Memory B cell (primary cell): ENCODE measurements around the gene CHAF1A.

Experiments used
- ATAC-seq: fragments of 150-1000 bp; cut with Tn5 transposase; 2 replicates; pipeline ENCODE4 v1.10.0; 2021; ENCODE audit warnings: low read depth, mild to moderate bottlenecking, moderate library complexity
- DNase-seq, 2 donors: peaks; one replicate each; pipeline ENCODE4 v3.0.0; 2022; ENCODE audit warnings: low spot score in 2 of 2
- H3K27ac Mint-ChIP-seq: one replicate; pipeline ENCODE4 v1.8.0; 2022; ENCODE audit warnings: mild to moderate bottlenecking, moderate library complexity, mixed read lengths
- H3K27me3 Mint-ChIP-seq: one replicate; pipeline ENCODE4 v1.8.0; 2022; ENCODE audit warnings: mixed read lengths
- H3K36me3 Mint-ChIP-seq: one replicate; pipeline ENCODE4 v1.8.0; 2022; ENCODE audit warnings: mild to moderate bottlenecking, mixed read lengths
- H3K4me1 Mint-ChIP-seq: one replicate; pipeline ENCODE4 v1.8.0; 2022; ENCODE audit warnings: mixed read lengths
- H3K4me3 Mint-ChIP-seq: one replicate; pipeline ENCODE4 v1.8.0; 2022; ENCODE audit warnings: mild to moderate bottlenecking, moderate library complexity, mixed read lengths
- H3K9me3 Mint-ChIP-seq: one replicate; pipeline ENCODE4 v1.8.0; 2022; ENCODE audit warnings: mixed read lengths

Gene CHAF1A

DNA sequence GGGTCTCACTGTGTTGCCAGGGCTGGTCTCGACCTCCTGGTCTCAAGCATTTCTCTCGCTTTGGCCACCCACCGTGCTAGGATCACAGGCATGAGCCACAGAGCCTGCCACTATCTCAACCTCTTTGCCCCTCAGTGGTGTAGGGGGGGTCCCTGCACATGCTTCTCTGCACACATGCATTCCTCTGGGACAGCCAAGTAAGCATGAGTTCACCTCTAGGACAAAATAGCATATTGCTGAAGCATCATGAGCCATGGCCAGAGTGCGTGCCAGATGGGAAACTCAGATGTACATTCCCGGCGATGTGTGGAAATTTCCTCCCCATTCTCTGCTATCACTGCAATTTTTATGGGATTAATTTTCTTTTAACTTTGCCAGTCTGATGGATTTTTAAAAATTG, 23.1 kb downstream of the CHAF1A start:
- H3K27me3 Mint-ChIP-seq, result no peaks in the 10 kb centered on the region
- H3K27ac Mint-ChIP-seq, result no peak overlapping the region
- H3K36me3 Mint-ChIP-seq, result peaks cover 6% of the 10 kb centered on the region

DNA sequence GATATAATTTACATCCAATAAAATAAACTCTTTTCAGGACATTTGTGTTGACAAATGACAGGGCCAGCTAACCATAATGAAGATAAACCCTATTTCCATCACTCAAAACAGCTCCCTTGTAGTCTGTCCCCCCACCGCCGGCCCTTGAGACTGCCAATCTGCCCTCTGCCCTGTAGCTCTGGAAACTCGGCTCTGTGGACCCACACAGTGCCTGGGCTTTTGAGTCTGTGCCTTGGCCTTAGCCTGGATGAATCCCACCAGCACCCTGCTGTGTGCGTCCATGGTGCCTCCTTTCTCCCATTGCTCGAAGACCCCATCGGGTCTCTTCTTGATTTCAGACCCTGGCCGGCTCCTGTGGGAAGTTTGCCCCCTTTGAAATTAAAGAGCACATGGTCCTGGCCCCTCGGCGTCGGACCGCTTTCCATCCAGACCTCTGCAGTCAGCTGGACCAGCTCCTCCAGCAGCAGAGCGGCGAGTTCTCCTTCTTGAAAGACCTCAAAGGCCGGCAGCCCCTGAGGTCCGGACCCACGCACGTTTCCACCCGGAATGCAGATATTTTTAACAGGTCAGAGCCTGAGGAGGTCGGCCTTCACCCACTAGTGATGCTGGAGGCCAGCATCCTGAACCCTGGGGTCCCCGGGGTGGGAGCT, 26.0 kb downstream of the CHAF1A start:
- Mint-ChIP-seq H3K4me1 (peaks cover 24% of the 10 kb centered on the region), H3K9me3 (no peaks in the 10 kb centered on the region), H3K36me3 (peaks cover 2% of the 10 kb centered on the region), H3K27ac (peak overlapping the region; percentile 95), H3K27me3 (no peaks in the 10 kb centered on the region), H3K4me3 (no peak overlapping the region)
- ATAC-seq, result no peak
- no peak for DNase-seq

More for the DNA sequence above, 23.1 kb downstream of the CHAF1A start:
- no peak overlapping the region for H3K4me3 Mint-ChIP-seq
- no peaks in the 10 kb centered on the region for H3K9me3 Mint-ChIP-seq
- no peak for DNase-seq
- peaks cover 10% of the 10 kb centered on the region for H3K4me1 Mint-ChIP-seq
- ATAC-seq, result no peak

DNA sequence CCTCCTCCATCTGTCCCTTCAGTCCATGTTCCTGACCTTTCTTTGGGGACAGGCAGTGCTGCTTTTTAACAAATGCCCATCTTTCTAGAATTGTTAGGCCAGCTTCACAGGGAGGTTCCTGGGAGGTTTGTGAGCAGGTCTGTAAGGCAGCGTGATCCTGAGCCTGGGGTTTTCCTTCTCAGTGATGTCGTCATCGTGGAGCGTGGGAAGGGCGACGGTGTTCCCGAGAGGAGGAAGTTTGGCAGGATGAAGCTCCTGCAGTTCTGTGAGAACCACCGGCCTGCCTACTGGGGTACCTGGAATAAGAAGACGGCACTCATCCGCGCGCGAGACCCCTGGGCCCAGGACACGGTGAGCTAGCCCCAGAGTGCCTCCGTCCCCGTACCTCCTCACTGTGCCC, 26.8 kb downstream of the CHAF1A start:
- ATAC-seq (no peak), DNase-seq (no peak)
- no peaks in the 10 kb centered on the region for H3K27me3 Mint-ChIP-seq
- no peaks in the 10 kb centered on the region for H3K9me3 Mint-ChIP-seq
- H3K4me1 Mint-ChIP-seq, result peaks cover 24% of the 10 kb centered on the region
- peaks cover 2% of the 10 kb centered on the region for H3K36me3 Mint-ChIP-seq
- no peak overlapping the region for H3K4me3 Mint-ChIP-seq
- peak overlapping the region; percentile 95 for H3K27ac Mint-ChIP-seq

DNA sequence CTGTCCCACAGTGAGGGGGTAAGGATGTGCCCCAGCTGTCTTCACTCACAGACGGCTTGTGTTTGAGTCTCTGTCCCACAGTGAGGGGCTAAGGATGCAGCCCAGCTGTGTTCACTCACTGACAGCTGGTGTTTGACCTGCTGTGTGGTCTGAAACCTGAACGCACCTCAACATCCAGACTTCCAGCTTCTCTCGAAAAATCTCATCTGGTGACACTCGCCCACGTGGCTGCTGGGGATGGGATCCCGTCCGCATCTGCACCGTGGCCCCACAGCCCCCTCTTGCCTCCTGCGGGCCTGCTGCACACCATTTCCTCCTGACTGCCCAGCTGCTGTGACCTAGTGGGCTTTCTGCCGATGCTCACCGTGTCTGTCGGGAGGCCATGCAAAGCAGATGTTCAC, 27.3 kb downstream of the CHAF1A start:
- DNase-seq (no peak), ATAC-seq (no peak)
- Mint-ChIP-seq H3K36me3 (peaks cover 5% of the 10 kb centered on the region), H3K4me1 (peaks cover 29% of the 10 kb centered on the region), H3K4me3 (no peak overlapping the region), H3K27me3 (no peaks in the 10 kb centered on the region), H3K9me3 (no peaks in the 10 kb centered on the region), H3K27ac (peak overlapping the region; percentile 95)

DNA sequence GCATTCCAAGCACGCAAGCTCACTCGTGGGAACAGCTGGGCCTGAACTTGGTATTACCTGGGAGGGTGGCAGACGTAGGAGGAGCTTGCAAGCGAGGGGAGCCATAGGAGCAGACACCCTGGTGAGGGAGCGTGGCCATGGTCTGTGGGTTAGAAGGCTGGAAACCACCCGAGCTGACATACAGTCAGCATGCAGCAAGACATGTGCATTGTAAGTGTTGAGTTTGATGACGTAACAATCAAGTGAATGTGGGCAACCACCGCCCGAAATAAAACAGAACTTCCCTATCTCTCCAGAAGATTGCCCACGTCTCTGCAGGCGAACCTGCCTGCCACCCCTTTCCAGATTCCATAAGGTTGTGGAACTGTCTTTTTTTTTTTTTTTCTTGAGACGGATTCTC, 28.3 kb downstream of the CHAF1A start:
- H3K4me1 Mint-ChIP-seq, result peaks cover 29% of the 10 kb centered on the region
- ATAC-seq, result peak; percentile 86
- no peaks in the 10 kb centered on the region for H3K9me3 Mint-ChIP-seq
- H3K4me3 Mint-ChIP-seq, result peak overlapping the region; percentile 87
- DNase-seq, result peak; percentile 46 to 61
- H3K36me3 Mint-ChIP-seq, result peaks cover 6% of the 10 kb centered on the region
- H3K27ac Mint-ChIP-seq, result peak overlapping the region; percentile 95
- H3K27me3 Mint-ChIP-seq, result no peaks in the 10 kb centered on the region

DNA sequence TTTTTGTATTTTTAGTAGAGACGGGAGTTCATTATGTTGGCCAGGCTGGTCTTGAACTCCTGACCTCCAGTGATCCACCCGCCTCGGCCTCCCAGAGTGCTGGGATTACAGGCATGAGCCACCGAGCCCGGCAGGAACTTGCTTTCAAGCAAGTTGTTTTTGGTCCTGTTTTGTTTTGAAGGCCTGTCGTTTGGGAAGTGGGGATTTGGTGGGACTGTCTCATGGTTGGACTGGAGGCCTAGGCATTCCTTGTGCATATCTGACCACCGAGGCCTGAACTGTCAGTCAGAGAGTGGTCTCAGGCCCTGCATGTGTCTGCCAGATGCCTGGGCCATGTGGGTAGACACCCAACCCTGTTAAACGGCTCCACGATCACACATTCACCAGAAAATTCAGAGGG, 28.9 kb downstream of the CHAF1A start:
- H3K9me3 Mint-ChIP-seq, result no peaks in the 10 kb centered on the region
- H3K36me3 Mint-ChIP-seq, result peaks cover 6% of the 10 kb centered on the region
- peak overlapping the region; percentile 87 for H3K4me3 Mint-ChIP-seq
- DNase-seq, result no peak
- H3K27ac Mint-ChIP-seq, result peak overlapping the region; percentile 95
- H3K27me3 Mint-ChIP-seq, result no peaks in the 10 kb centered on the region
- H3K4me1 Mint-ChIP-seq, result peaks cover 29% of the 10 kb centered on the region
- ATAC-seq, result peak; percentile 3

DNA sequence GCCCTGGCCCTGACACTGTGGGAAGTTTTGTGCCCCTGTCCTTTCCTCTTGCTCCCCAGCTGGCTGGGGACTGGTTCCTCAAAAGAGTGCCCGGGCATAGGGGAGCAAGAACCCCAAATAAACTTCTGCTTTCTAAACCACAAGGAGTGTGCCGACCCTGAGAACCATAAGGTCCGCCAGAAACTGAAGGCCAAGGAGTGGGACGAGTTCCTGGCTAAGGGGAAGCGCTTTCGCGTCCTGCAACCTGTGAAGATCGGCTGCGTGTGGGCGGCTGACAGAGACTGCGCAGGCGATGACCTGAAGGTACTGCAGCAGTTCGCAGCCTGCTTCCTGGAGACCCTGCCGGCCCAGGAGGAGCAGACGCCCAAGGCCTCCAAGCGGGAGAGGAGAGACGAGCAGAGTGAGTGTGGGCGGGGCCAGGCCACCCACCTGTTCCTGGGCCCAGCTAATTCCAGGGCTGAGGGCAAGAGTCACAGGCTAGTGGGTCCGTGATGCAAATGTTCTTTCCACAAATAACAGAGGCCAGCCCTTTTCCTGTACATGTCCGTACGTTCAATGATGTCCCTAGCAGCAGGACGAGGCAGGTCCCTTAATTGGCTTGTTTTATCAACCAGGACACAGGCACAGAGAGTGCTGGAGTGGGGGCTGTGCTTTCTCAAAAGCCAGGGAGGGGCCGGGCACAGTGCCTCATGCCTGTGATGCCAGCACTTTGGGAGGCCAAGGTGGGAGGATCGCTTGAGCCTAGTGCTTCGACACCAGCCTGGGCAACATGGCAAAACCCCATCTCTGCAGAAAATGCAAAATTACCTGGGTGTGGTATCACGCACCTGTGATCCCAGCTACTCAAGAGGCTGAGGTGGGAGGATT, 29.6 kb downstream of the CHAF1A start:
- H3K4me3 Mint-ChIP-seq, result peak overlapping the region; percentile 87
- H3K36me3 Mint-ChIP-seq, result peaks cover 6% of the 10 kb centered on the region
- peaks cover 29% of the 10 kb centered on the region for H3K4me1 Mint-ChIP-seq
- no peaks in the 10 kb centered on the region for H3K27me3 Mint-ChIP-seq
- H3K27ac Mint-ChIP-seq, result peak overlapping the region; percentile 95
- ATAC-seq (peak; percentile 74), DNase-seq (peak; percentile 52)
- no peaks in the 10 kb centered on the region for H3K9me3 Mint-ChIP-seq

DNA sequence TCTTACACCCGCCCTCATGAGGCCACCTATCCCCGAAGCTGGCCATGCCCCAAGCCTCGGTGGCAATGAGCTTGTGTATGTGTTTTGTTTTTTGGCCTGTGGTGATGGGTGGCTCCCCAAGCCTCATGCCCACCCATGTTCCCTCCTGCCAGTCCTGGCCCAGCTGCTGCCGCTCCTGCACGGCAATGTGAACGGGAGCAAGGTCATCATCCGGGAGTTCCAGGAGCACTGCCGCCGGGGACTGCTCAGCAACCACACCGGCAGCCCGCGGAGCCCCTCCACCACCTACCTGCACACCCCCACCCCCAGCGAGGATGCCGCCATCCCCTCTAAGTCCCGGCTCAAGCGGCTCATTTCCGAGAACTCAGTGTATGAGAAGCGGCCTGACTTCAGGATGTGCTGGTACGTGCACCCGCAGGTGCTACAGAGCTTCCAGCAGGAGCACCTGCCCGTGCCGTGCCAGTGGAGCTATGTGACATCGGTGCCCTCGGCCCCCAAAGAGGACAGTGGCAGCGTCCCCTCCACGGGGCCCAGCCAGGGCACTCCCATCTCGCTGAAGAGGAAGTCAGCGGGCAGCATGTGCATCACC, 30.6 kb downstream of the CHAF1A start:
- Mint-ChIP-seq H3K4me1 (peaks cover 29% of the 10 kb centered on the region), H3K36me3 (peaks cover 6% of the 10 kb centered on the region), H3K9me3 (no peaks in the 10 kb centered on the region), H3K27me3 (no peaks in the 10 kb centered on the region), H3K4me3 (peak overlapping the region; percentile 11), H3K27ac (no peak overlapping the region)
- DNase-seq (no peak), ATAC-seq (no peak)

DNA sequence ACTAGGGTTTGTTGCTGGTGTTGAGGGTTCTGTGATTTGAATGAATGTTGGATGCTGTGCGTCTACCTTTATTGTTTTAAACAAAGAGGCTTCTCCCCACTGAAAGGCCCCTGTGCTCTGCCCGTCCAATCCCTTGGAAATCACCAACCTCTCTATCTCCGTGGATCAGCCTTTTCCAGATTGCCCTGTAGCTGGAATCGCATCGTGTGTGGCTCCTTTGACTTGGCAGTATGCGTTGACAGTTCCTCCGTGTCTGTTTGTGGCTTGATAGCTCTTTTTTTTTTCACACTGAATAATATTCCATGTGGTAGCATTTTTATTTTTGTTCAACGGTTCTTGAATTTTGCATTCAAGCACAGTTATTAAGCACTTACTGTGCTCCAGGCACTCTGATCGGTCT, 32.0 kb downstream of the CHAF1A start:
- peak overlapping the region; percentile 72 for H3K27ac Mint-ChIP-seq
- H3K36me3 Mint-ChIP-seq, result peaks cover 6% of the 10 kb centered on the region

DNA sequence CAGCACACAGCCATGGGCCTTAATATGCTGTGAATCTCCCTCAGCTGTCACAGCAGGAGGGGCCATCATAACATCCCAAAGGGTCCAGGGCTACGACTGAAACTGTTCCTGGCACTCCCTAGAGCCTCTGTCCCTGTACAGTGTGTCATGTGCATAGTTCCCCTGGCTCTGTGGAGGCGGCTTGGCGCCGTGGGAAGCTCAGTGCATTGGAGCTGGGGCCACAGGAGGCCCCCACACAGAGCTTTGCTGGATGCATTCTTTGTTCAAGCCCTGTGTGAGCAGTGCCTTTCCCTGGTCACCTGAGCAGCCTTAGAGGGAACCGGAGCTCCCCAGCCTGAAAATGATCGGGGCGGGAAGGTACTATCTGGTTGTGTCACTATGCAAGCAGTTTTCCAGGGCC, 33.8 kb downstream of the CHAF1A start:
- ATAC-seq (no peak), DNase-seq (no peak)
- Mint-ChIP-seq H3K4me3 (no peak overlapping the region), H3K36me3 (peaks cover 6% of the 10 kb centered on the region), H3K9me3 (no peaks in the 10 kb centered on the region), H3K27me3 (no peaks in the 10 kb centered on the region), H3K4me1 (peaks cover 16% of the 10 kb centered on the region), H3K27ac (no peak overlapping the region)

More for the DNA sequence above, 32.0 kb downstream of the CHAF1A start:
- no peak for DNase-seq
- Mint-ChIP-seq H3K4me1 (peaks cover 25% of the 10 kb centered on the region), H3K9me3 (no peaks in the 10 kb centered on the region), H3K27me3 (no peaks in the 10 kb centered on the region), H3K4me3 (no peak overlapping the region)
- no peak for ATAC-seq

DNA sequence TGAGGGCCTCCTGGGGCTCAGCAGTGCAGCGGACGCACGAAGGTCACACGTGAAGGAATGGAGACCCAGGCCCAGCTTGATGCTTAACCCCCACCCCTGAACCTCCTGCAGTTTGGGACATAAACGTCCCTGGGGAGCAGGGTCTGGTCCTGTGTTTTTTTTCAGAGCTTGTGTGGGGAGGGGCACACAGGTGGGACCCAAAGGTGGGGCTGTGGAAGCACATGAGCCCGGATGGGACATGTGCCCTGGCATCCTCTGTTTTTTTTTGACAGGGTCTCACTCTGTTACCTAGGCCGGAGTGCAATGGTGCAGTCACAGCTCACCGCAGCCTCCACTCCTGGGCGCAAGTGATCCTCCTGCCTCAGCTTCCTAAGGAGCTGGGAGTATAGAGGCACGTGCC, 34.7 kb downstream of the CHAF1A start:
- H3K27ac Mint-ChIP-seq, result no peak overlapping the region
- H3K27me3 Mint-ChIP-seq, result no peaks in the 10 kb centered on the region
- peaks cover 10% of the 10 kb centered on the region for H3K4me1 Mint-ChIP-seq
- ATAC-seq (no peak), DNase-seq (no peak)
- H3K36me3 Mint-ChIP-seq, result peaks cover 6% of the 10 kb centered on the region
- no peak overlapping the region for H3K4me3 Mint-ChIP-seq
- no peaks in the 10 kb centered on the region for H3K9me3 Mint-ChIP-seq

DNA sequence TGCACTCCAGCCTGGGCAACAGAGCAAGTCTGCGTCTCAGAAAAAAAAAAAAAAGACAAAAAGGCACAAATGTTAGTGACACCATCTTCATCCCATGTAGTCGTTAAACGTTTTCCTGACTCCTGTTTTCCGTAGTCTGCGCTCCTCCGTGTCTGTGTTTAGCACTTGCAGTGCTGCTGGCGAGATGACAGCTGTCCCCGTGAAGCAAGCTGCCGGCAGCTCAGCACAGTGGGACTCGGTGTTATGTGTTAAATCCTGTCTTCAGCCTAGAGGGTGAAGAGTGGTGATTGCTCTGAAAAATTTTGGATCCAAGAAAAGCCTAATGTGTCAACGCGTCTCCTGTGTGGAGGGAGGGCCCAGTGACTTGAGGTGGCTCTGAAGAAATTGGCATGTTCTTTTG, 36.8 kb downstream of the CHAF1A start:
- no peak for ATAC-seq
- DNase-seq, result no peak
- peaks cover 6% of the 10 kb centered on the region for H3K36me3 Mint-ChIP-seq
- peak overlapping the region; percentile 69 for H3K27ac Mint-ChIP-seq
- no peaks in the 10 kb centered on the region for H3K27me3 Mint-ChIP-seq
- H3K4me3 Mint-ChIP-seq, result no peak overlapping the region
- H3K9me3 Mint-ChIP-seq, result no peaks in the 10 kb centered on the region
- peaks cover 15% of the 10 kb centered on the region for H3K4me1 Mint-ChIP-seq

DNA sequence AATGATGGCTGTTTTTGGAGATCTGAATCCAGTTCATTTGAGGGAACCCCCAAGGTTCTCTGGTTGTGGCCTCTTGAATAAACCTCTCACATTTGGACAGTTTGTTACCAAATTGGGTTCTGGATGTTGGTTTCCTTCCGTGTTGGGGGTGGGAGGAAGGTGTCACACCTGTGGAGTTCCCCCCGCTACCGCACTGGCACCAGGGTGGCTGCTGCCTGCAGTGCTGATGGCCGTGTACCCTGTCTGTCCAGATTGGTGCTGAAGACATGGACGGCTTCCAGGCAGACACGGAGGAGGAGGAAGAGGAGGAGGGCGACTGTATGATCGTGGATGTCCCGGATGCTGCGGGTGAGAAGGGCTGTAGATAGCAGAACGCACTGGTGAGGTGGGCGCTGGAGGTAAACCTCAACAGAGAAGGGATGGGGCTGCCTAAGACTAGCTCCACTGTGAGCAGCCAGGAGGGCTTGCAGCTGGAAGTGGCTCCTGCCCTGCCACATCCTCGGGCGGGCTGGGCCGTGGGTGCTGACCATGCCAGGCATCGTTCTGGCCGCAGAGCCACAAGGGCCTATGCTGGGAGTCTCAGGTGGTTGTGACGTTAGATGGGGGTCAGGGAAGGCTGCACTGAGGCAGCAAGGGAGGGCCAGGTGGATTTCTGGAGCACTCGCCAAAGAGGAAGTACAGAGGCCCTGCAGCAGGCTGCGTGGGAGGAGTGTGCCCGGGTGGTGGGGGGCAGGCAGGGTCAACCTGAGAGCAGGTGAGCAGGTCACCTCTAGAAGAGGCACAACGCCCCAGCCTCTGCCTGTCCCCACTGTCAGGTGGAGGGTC, 39.8 kb downstream of the CHAF1A start:
- peaks cover 10% of the 10 kb centered on the region for H3K4me1 Mint-ChIP-seq
- ATAC-seq (peak; percentile 78), DNase-seq (no peak)
- no peaks in the 10 kb centered on the region for H3K27me3 Mint-ChIP-seq
- H3K4me3 Mint-ChIP-seq, result peak overlapping the region; percentile 90
- peaks cover 5% of the 10 kb centered on the region for H3K36me3 Mint-ChIP-seq
- H3K9me3 Mint-ChIP-seq, result no peaks in the 10 kb centered on the region
- H3K27ac Mint-ChIP-seq, result peak overlapping the region; percentile 95

DNA sequence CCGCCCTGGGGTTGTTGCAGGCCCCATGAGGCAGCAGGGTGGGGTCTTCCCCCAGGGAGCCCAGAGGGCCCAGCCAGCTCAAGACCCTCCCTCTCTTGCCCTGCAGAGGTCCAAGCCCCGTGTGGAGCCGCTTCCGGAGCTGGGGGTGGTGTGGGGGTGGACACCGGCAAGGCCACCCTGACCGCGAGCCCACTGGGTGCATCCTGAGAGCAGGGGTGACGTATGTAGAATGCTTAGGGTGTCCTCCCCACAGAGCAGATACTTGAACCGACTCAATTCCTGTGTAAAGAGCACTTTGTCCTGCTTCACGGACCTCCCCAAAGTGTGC, 40.3 kb downstream of the CHAF1A start:
- peak overlapping the region; percentile 95 for H3K27ac Mint-ChIP-seq
- H3K27me3 Mint-ChIP-seq, result no peaks in the 10 kb centered on the region
- H3K4me3 Mint-ChIP-seq, result peak overlapping the region; percentile 90
- H3K4me1 Mint-ChIP-seq, result peaks cover 10% of the 10 kb centered on the region
- ATAC-seq (no peak), DNase-seq (no peak)
- no peaks in the 10 kb centered on the region for H3K9me3 Mint-ChIP-seq
- peaks cover 5% of the 10 kb centered on the region for H3K36me3 Mint-ChIP-seq
